GM18909 (cell line): ENCODE measurements around the gene RILPL1.
"Not testable (repeated sequence)": the region's sequence is repeated elsewhere in the genome, so short reads cannot be mapped to it uniquely, and the experiment has no call there.

Source experiments
- ATAC-seq: cut with Tn5 transposase; IDR thresholded peaks from one replicate; pipeline ENCODE4 v1.9.1; 2021; ENCODE audit warnings: mild to moderate bottlenecking; ENCODE audit not compliant: unreplicated experiment, poor library complexity

RILPL1 gene

GRCh38 chr12:123498126-123498825, 35.2 kb downstream of the RILPL1 start:
- no peak for ATAC-seq

DNA sequence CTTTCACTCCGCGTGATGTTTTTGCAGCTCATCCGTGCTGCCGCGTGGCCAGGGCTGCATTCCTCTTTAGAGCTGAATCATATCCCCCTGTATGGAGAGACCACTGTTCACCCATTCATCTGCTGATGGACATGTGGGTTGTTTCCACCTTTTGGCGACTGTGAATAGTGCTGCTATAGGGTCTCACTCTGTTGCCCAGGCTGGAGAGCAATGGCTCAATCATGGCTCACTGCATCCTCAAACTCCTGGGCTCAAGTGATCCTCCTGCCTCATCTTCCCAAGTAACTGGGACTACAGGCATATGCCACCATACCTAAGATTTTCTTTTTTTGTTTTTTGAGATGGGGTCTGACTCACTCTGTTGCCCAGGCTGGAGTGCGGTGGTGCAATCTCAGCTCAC, 36.5 kb downstream of the RILPL1 start:
- ATAC-seq = no peak

DNA sequence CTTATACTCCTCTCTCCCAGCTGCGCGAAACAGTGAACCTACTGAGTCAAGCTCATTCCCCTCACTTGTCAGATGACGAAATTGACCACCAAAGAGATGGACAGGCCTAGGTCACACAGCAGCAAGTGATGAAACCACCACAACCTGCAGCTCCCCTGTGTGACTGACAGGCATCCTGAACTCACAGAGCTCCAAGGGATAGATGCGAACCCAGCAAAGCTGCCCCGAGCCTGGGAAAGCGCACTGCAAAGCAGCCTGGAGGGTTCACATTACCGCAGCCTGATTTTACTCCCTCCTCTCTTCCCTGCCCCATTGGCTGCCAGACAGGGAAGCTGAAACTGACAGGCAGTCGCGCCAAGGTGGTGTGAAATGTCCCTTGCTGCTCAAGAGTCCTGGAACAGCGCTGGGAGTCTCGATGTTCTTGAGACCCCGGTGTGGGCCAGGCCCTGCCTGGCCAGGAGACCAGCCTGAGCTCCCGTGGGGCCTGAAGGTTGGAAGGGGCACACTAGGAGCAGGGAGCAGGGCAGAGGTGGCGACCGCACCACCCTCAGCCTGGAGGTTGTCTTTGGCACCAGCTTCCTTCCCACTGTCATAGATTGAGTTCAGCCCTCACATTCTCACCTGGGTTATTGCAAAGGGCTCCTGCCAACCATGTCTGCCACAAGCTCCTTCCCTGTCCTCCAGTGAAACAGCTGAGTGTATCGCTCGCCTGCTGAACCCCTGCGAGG, 39.2 kb downstream of the RILPL1 start:
- no peak for ATAC-seq

DNA sequence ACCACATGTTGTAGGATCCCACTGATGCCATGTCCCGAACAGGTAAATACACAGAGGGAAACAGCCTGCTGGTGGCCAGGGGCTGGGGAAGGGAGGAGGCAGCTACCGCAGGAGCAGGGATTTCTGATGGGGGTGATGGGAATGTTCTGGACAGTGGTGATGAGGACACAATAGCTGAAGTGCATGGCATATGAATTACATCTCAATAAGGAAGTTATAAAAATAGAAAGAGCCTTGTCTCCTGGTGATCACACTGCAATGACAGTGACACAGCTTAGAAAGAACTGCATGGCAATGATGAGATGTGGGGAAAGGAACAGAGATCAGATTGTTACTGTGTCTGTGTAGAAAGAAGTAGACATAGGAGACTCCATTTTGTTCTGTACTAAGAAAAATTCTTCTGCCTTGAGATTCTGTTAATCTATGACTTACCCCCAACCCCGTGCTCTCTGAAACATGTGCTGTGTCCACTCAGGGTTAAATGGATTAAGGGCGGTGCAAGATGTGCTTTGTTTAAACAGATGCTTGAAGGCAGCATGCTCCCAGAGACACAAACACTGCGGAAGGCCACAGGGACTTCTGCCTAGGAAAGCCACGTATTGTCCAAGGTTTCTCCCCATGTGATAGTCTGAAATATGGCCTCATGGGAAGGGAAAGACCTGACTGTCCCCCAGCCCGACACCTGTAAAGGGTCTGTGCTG, 41.0 kb downstream of the RILPL1 start:
- ATAC-seq = not testable (repeated sequence)

- no peak for ATAC-seq
Measured at GRCh38 chr12:123491481-123491880, 42.0 kb downstream of the RILPL1 start.

DNA sequence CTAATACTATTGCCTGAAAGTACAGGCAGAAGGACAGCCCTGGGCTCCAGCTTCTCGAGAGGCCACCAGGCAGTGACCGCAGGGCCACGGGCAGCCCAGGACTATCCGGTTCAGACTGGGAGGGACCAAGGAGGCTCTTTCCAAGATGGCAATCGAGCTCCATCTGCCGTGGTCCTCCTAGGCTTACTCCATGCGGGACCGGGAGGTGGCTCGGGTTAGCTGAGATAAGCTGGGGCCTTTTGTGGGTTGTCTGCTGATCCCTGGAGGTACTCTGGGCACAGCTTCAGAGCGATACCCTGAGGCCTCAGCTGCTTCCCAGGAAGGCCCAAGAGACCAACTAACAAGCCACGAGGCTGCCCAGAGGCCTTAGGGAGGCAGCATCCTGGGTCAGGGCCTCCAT, 42.5 kb downstream of the RILPL1 start:
- no peak for ATAC-seq

DNA sequence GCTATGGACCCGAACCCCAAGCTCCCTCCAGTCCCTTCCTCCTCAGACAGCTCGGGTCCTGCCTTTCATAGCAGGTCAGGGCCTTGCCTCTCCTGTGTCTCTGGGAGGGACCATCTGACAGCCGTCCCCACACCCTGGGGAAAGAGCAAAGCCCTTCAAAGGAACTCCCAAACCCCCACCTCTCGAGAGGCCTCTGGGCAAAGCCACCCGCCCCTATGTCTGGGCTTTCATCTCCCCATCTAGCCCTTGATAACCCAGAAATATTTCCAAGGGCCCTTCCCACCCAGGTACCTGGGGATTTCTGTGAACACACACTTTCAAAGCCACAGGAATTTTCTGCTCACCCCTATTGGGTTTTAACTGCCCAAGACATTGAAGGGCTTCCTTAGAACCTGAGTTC, 43.4 kb downstream of the RILPL1 start:
- ATAC-seq = no peak

DNA sequence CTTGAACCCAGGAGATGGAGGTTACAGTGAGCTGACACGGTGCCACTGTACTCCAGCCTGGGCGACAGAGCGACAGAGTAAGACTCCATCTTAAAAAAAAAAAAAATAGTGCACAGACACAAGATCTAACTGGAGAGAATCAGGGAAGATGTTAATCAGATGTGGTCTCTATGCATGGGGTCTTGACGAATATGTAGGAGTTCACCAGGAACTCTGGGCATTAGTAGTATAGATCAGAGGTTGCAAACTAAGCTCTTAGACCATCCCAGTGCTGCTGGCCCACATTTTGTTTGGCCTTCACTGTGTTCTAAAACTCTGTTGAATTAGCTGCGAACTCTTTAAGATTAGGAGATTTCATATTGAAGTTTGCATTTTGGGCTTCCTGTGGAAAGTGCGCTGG, 43.9 kb downstream of the RILPL1 start:
- no peak for ATAC-seq

DNA sequence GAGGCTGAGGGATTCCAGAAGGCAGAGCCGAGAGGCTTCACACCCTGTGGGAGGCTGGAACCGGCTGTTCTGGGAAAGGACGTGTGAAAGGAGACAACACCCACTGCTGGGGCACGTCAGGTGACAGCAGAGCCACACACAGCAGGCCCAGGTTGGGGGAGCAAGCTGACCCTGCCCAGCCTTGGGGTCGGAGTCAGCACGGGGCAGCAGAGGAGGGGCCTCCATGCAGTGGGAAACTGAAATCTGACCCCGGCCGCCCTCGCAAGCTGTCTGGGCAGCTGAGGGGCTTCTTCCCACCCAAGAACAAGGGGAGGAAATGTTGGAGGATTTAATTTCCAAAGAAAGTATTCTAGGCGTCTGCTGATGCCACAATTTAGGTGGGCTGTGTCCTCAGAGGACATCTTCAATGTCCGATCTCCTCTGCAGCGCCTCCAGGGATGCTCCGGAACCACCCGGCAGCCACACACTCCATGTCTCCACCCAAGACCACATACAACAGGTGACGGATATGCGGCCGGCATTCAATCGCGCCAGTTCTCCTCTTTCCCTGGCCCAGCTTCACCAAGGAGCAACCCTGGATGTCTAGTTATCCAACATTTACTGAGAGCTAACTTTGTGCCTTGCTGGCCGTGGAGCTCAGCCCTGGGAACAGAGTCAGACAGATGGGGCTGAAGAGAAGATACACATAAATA, 44.8 kb downstream of the RILPL1 start:
- no peak for ATAC-seq

- no peak for ATAC-seq
Measured at GRCh38 chr12:123487428-123487827, 46.1 kb downstream of the RILPL1 start.

DNA sequence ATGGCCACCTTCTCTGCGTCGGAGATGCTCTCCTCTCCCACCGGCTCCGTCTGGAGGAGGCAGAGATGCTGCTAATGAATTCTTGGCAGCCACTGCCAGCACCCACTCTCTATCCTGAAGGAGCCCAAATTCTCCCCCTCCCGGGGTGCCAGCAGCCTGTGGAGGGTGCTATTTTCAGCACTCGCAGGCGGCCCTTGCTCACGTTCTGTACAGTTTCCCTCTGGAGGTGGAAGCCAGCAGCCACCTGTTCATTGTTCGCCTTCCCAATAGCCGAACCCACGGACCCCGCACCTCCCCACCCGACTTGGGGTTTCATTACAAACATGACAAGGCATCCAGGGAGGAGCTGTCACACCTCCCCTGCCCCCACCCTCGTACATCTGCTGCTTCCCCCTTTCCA, 47.8 kb downstream of the RILPL1 start:
- ATAC-seq = no peak

DNA sequence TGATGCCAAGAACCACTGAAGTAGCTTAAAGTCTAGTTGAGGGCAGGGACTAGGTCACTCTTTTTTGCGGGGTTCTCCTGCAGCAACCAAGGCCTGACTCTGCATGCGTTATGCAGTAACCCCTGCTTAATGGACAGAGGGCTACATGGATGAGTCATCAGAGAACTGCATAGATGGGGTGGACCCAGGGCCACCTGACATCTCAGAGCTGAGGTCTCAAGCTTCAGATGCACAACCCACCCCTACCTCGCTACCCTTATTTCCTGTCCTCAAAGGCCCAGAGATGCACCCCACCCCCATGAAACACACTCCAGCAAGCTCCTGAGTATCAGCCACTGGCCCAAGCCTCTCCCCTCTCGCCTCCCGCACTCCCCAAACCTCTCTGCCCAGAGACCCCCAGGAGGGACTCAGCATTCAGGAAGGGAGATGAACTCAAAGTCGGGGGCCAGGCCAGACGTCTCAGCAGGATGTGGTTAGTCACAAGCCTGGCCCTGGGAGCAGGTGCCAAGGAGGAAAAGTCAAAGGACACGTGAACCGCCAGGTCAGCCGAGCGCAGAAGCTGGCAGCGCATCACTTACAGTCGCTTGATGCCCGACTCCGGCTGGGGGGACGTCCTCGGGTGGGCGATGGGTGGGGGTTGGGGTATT, 49.8 kb downstream of the RILPL1 start:
- ATAC-seq = no peak

DNA sequence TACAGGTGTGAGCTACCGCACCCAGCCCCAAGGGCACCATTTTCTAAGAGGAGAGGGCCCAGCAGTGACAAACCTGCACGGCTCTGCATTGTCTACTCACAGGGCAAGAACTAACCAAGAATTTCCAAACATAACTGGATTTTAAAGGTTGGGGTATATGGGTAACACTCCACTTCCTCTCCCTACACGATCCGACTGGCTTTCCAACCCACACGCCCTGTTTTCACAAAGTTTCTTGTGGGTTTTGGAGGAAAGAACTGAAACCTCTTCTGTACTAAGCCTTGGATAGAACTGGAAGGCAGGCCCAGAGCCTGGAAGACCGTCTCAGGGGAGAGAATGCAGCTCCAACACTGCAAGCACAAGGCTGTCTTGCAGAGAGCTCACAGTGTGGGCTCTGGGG, 50.6 kb downstream of the RILPL1 start:
- ATAC-seq = no peak

DNA sequence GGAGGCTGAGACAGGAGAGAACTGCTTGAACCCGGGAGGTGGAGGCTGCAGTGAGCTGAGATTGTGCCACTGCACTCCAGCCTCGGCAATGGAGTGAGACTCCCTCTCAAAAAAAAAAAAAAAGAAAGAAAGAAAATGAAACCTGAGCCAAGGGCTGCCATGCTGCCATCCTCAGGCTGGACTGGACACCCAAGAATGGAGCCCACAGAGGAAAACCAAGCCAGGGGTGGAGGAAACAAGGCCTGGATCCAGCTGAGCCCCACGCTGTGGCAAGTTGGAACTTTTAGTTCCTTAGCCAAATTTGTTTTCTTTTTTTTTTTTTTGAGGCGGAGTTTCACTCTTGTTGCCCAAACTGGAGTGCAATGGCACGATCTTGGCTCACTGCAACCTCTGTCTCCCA, 52.3 kb downstream of the RILPL1 start:
- ATAC-seq = not testable (repeated sequence)

- no peak for ATAC-seq
Measured at GRCh38 chr12:123479442-123480180, 53.9 kb downstream of the RILPL1 start.

DNA sequence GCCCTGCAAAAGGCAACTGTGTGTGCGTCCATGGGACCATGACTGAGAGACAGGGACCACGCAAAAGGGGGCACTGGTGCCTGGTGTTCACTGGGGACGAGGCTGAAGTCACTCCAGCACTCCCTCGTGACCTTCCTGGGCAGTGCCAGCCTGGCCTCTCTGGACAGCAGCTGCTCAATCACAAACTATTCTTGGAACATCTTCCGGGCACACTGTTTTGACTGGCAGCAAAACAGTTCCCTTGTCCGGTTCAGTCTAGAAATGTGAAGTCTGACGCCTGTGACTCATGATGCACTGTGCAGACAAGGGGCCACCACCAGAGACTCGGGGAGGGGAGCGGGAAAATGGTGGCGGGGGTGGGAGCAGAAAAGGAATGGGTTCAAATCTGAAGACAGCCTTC, 54.8 kb downstream of the RILPL1 start:
- no peak for ATAC-seq

DNA sequence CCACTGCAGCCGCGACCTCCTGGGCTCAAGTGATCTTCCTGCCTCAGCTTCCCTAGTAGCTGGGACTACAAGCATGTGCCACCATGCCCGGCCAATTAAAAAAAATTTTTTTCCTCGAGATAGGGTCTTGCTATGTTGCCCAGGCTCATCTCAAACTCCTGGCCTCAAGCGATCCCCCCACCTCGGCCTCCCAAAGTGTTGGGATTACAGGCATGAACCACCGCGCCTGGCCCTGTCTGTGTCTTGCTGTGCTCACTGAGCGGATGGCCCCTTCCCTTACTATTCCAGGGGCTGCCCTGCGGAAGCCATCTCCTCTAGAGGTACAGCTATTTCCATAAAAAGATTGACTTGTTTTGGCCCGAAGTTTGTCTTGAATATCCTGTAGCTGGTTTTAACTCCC, 55.5 kb downstream of the RILPL1 start:
- ATAC-seq = no peak

GRCh38 chr12:123475246-123475703, 58.2 kb downstream of the RILPL1 start:
- ATAC-seq = no peak

GRCh38 chr12:123474485-123475245, 58.9 kb downstream of the RILPL1 start:
- no peak for ATAC-seq
